Stimulated activated CD4-positive, alpha-beta T cell treated with anti-CD3 and anti-CD28 coated beads, Interleukin-2, amount 100 ng/mL, for 48 hours (primary cell): Measurements from ENCODE around the gene RAPGEF3.

Experiments used
- DNase-seq, 2 donors: peaks; one replicate each; pipeline ENCODE4 v3.0.0-alpha.2; 2020

RAPGEF3 gene

DNA sequence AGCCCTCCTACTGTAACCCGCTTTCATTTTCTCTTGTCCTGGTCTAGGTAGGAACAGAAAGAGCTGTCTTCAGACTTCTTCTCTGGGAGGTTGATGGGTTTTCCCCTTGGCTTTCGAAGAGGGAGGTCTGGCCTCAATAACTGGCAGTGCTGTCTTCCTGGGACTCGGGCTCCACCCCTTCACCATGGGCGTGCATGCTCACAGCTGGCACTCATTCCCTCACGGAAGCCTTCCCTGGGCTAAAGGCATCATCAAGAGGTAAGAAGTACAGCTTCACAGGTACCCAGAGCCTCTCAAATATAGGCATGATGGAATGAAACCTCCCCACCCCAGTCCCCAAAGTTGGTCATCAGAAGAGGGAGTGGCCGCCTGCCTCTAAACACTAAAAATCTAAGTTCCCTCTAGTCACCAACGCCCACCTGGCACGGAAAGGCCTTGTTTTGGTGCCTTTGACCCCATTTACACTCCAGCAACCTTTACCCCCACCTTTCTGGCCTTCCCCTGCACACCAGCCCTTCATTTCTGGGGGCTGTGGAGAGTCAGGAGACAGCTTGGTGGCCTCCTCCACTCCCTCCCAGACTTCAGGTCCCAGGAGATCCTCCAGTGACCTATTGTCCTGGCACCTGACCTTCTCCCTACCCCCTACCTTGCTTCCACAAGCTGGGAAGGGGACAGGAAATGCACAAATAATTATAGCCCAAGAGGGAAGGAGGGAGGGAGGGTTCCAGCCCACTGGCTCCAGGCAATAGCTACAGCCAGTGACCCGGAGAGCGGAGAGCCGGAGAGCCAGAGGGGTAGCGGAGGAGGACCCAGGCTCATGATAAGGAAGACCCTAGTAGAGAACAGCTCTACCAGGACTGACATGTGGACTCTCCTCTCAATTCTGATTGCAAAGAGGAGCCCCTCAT is 2.8 kb downstream of the RAPGEF3 start:
- DNase-seq: no peak

DNA sequence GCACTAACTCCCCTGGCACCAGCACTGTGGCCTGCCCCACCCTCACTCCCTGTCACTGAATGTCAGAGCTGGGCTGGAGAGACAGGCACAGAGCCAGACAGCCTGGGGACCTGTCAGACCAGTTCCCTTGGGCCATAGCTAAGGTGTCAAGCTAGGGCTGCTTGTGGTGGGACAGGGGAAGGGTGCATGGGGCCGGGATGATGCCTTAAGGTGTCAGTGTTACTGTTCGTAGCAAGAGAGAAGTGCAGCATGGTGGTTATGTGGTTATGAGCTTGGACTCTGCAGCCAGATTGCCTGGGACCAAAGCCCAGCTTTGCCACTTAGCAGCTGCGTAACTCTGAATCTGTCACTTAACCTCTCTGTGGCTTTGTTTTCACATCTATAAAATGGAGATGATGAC is 3.8 kb downstream of the RAPGEF3 start:
- DNase-seq: no peak

DNA sequence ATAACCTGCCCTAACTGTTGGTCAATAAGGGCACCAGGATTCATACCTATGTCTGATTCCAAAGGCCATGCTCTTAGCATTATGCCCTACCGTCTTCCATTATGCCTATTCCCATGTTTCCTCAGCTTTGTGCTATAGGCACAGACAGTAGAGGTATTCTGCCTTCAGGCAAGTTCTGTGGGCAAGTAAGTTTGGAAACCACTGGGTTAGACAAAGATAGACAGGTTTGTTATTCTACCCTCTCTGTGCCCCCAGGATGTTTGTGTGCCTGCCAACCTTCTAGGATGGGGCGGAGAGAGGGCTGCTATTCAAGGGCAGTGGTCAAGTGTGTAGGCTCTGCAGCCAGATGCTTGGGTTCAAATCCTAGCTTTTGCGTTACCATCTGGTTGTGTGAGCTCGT is 4.6 kb downstream of the RAPGEF3 start:
- no peak for DNase-seq

DNA sequence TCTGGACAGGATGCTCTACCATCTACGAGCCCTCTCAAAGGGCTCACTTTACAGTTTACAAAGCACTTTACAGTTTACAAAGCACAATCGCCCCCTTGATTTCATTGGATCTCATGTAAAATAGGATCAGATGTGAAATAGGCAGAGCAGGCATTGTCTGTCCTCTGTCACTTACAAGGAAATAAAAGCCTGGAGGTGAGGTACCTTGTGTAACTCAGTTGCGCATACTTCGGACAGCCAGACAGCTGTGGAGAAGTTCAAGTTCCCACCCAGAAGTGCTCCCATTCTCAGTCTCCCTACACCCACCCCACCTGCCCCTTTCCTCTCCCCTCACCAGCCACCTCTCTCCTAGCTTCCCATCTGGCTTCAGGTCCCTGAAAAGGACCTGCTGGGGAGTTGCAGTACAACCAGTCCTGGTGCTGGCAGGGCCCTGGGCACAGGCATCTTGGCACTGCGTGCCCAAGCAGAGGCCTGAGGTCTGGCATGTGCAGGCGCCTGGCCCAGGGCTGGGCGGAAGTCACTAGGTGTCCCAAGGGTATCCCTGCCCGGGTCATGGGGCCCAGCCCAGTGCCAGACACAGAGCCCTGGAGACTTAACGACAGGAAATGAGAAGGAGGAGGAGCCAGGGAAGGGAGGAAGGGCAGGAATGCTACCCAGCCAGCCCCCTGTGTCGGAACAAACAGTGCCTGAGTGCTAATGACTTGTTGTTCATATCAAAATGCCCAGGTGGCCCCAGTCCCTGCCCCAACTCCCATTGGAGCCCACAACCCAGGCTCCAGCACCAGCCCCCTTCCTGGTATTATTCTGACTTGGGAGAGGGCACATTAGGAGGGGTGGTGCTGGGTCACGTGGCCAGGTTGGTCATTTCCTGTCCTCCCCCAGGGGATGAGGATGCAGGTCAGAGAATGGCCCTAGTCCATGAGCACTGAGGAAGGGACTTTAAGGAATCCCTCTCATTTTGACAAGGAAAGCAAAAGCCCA is 5.4 kb downstream of the RAPGEF3 start:
- DNase-seq: no peak

DNA sequence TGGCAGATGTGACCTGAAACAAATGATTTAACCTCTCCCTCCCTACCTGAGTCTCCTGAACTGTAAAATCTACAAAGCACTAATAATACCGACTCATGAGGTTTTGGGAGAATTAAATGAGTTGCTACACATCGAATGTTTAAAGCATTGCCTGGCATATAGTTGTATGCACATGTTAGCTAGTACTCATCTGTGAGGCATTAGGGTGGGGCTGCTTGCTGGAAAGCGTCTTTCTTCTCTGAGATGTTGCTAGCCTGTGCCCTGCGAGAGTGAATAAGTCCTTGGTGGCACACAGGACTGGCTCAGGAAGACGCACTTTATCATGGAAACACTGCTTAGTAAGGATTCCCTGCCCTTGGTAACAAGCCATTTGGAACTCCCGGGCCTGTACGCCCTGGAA is 6.1 kb downstream of the RAPGEF3 start:
- DNase-seq: no peak

DNA sequence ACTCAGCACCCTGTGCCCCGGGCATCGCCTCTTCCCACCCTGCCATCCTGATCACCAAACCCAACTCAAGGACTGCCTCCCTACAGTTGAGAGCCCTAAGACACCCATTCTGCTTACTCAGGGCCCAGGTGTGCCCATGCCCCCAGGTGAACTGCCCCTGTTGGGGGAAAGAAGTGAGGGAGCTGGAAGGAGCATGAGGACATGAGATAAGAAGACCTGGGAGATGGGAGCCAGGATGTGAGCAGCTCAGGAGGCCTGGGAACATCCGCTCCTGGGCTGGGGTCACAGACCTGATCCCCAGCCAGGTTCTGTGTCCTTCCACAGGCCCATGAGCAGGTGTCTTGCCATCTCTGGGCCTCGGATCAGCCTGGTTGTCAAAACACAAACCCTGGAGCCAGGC is 6.6 kb downstream of the RAPGEF3 start:
- no peak for DNase-seq

DNA sequence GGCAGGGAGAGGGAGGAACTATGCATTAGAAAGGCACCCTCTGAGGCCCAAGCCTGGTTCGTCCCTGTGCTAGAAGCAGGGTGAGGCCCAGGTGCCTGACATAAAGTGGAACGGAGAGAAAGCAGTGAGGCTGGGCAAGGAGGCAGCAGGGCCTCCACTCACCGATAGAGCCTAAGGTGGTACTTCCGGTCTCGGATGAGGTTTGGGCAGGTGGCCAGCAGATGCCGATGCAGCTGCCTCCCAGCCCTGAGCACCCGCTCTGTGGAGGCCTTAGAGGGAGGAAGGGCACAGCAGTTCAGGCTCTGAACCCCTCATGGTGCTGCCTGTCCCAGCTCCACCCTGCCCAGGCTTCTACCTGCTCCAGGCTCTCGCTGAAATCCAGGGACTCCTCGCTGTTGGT is 7.1 kb downstream of the RAPGEF3 start:
- DNase-seq: no peak

DNA sequence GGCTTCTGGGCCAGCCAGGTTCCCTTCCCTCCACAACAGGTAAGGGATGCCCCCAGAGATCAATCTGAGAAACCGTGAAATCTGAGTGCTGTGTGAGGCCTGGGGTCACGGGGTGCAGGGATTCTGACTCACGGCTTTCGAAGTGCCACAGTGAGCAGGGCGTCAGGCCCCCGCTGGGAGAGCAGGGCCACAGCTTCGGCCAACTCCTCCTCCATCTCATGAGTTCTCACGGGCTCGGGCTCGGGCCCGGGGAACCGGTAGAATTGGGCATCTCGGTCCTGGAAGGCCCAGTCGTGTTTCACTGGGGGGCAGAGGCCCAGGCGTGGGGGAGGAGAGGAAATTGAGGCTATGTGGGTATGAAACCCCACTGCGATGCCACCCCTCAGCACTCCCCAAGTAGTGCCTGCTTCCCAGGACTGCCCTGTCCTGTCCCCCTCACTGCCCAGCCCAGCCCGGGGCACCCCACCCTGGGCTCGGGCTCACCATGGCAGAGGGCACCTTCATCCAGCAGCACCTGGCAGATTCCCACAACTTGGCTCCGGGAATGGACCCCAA is 7.7 kb downstream of the RAPGEF3 start:
- no peak for DNase-seq

DNA sequence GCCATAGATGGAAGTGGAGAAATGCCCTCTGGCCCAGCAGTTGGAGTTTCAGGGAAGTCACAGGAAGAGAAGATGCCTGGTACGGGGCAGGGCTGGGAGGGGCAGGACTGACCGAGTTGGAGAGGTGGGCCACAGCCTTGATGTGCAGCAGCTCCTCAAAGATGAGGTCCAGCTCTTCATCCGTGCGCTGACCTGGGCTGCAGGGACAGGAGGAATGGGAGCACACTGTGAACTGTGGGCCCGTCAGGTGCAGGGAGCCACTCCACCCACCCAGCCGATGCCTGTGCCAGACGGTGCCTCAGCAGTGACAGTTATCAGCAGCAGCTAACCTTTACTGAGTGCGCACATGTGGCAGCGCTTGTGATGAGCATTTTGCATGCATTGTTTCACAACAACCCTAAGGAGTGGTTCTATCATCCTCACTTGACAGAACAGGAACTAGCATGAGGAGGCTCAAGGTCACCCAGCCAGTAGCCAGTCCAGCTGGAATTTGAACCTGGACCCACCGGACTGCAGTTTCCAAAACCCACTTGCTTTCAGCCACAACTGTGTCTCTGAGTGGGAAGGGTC is 8.4 kb downstream of the RAPGEF3 start:
- DNase-seq: no peak

DNA sequence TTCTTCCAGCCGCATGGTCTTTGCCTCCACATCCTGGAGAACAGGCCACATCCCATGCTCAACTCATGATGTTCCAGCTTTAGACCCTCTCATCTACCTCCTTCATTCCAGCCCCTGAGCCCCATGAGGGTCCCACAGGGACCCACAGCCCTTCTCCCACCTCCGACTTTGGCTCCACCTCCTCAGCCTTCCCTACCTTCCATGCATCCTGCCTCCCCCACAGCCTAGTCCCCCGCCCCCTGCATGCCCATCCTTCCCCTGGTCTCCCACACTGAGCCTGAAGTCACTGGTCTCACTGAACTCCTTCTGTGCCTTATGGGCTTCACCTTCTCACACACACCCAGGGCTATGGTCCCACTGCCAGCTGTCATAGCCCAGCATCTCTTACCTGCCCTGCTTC is 9.8 kb downstream of the RAPGEF3 start:
- no peak for DNase-seq

DNA sequence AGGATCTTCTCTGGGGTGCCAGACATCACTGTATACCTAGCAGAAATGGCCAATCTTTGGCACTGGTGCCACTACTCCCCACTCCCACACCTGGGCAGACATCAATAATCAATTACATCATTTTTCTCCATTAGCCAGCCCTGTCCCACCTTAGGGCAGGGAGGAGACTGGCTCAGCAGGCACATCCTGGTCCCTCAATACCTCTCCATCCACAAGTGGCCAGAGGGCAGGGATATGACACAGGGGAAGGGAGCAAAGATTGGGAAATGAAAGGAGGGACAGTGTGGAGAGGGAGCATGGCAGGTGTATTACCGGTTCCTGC is 10.2 kb downstream of the RAPGEF3 start:
- no peak for DNase-seq

DNA sequence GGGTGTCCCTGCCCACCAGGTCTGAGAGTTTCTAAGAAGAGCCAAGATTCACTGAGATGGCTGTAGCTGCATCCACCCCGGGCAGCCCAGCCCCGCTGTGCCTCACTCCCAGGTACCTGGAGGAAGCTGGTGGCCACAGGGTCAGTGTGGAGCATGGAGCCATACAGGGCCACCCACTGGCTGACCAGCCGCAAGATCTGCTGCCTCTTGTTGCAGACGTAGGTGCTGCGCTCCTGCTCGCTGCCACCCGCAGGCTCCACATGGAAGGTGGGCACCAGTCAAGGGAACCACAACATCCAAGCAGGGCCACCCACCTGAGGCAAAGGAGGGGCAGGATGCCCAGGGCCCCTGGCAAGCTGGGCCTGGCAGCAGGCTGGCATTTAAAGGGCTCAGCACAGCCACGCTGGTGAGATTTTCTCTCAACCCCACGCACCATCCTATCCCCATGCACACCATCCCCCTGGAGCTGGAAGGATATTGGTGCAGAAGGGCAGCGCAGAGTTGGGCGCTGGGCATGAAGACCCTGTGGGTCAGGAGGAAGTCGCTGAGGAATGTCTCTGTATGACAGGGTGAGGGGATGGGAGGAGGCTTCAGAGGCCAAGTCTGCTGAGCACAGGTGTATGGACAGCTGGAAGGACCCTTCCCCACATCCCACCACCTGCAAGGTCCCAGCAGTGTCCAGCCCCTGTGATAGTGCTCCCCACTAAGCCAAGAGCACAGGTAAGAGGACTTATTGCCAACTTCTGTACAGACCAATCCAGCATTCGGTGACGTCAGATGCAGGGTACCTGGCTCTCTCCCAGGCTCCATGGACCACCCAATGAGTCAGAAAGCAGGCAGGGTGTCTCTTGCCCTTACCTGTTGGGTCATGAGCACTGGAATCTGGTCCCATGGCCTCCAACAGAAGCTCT is 10.8 kb downstream of the RAPGEF3 start:
- no peak for DNase-seq

DNA sequence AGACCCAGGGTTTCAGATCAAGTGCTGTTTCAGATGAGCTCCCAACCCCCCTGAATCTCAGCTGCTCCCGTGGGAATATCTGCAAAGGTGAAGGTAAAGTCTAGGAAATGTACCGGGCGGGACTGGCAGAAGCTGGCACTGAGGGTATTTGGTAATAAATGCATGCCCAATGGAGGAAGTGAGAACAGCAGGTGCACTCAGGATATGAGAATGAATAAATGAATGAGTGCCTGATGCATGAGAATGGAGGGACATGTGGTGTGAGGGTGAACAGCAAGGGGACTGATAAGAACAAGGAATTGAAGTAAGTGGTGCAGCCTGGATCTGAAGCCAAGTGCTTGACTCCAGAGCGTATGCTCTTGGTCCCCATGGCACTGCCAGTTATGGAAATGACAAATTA is 11.6 kb downstream of the RAPGEF3 start:
- no peak for DNase-seq

DNA sequence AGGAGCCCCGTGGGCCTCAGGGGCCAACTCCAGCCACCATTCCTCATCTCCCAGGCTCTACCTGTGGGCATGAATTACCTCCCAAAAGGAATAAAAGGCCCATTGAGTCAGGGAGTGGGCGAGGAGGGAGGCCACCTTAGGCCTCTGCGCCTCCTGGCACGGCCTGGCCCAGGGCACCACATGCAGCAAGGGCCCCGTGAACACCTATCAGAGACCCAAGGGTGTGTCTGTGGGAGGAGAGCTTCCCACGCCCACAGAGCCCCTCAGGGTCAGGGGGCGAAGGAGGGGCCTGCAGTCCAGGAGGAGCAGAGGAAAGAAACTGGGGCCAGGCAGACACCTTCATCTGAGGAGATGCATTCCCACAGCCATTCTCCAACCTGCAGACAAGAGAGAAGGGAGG is 12.2 kb downstream of the RAPGEF3 start:
- DNase-seq: no peak

DNA sequence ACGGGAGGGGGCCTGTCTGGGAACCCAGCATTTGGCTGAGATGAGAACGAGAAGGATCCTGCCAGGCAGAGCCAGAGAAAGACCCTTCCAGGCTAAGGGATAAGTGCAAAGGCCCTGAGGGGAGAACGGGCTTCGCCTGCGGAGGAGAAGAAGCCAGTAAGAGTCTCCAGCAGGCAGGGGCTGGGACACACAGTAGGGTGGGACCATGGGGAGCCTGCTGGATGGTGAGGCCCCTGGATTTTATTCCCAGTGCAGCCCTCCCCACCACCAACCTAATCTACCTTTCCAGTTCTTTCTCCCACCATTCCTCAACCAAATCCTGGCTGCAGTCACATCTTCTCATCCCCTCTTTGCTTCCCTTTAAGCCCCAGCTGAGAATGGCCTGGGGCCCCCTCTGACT is 12.6 kb downstream of the RAPGEF3 start:
- no peak for DNase-seq

DNA sequence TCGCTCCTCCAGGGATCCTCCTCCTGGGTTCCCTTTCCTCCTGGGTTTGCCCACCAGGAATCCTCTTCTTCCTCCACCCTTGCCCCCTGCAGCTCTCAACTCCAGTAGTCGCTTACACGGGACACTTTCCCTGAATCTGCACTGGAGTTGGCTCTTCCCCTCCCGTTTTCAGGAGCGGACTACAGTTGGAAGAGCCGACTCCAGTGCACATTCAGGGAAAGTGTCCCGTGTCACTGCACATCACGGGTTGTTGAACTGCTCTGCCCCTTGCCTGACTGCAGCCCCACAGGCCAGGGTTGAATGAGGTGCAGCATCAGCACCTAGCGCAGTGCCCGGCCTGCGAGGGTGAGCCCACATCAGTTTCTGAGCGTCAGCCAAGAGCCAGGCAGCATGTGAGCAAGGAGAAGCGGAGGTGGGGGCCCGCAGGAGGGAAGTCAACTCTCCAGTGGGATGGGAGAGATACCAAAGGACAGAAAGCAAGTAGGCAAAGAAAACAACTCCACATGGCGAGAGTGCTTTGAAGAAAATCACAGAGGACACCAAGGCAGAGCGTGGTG is 13.1 kb downstream of the RAPGEF3 start:
- no peak for DNase-seq

DNA sequence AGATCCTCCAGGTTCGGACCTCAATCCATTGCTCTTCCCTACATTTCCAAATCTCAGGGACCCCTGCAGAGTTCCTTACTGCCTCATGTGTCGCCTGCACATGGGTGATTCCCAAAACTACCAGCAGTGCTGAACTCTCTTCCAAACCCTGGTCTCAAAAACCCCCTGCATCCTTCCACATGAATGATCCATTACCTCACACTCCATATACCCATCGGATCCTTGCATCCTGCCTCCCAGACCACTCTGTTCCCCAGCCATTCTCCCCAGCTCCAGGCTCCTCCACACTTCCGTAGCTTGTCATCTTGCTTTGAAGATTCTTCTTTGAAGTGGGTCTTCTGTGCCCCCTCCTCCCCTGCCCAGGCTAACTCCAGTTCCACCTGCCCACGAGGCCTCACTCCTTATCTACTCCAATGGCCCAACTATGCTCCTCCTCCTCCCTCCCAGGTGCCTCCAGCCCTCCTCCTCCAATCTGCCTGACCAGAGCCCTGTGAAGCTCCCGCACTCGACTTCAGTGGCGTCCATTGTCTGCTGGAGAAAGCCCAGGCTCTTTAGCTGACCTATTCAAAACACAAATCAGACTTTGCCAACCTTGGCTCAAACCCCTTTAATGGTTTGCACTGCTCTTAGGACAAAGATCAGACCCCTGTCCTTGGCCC is 13.8 kb downstream of the RAPGEF3 start:
- DNase-seq: no peak

DNA sequence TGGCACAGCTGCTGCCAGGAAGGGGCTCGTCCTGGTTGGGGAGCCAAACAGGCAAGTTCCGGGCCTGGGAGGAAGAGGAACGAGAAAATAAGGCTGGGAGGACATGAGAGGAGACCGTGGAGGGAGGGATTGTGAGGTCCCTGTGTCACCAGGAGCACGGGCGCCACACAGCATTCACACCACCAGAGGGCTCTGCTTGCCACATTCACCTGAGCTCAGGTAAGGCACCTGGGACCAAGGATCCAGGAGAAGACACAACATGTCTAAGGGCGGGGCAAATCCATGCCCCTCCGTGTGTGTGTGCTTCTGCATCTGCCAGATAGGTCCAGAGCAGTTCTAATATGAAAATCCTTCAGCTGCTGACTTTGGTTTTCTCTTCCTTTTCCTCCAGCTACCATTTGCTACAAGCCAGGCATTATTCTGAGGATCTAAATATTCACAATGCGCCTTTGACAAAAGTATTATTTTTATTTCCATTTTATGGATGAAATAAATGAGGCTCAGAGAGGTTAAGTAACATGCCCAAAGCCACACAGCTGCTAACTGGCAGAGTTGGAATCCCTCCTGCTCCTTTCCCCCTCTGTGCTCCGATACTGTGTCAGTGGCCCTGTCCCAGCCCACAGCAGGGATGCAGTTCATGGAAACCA is 14.6 kb downstream of the RAPGEF3 start:
- DNase-seq: peak; percentile 31 to 44

DNA sequence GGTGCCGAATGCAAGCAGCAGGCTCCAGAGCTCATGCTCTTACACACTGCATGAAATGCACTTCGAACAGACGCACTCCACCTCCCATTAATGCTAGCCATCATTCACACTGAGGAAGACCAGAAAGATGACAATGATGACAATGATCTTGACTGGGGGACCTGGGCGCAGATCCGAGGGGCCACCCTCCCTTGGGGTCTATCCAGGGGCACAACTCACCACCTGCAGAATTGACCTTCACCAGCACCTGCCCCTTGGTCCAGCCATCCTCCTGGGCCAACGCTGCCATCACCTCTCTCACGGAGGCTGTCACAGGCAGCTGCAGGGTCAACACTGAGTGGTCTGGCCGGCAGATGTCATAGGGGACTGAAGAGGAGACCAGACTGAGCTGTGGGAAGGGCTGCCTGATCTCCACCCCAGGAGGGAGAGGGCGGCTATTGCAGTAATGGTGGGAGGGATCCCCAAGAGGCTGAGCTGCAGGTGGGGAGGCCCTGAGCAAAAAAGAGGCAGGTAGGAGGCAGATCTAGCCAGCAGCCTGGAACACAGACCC is 15.3 kb downstream of the RAPGEF3 start:
- no peak for DNase-seq

DNA sequence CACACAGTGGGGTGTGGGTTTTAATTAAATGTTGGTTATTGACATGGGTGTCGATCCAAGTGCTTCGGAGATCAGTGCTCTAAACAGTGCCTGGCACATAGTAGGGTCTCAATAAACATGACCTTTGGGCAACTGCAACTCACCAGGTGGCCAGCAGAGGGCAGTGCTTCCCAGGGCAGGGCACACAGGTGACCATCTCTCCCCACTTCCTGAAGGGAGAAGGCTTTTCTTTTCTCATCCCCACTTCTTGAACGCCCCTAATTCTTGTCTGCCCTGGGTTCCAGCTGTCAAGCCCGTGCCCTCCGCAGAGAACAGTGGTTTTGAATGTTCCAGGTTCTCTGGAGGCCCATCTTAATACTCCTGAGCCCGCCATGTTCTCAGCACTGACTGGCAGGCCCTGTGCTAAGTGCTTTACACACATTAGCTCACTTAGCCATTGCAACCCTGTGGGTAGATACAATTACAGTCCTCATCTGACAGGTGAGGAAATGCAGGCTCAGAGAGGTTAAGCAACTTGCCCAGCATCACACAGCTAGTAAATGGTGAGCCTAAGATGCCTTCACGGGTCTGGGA is 16.3 kb downstream of the RAPGEF3 start:
- DNase-seq: peak; percentile 75 to 85
